Adipocyte (in vitro differentiated cells): ENCODE measurements around the gene PIEZO2.

Source experiments
- DNase-seq: peaks from one replicate; pipeline ENCODE4 v3.0.0-alpha.2; 2015; ENCODE audit warnings: low read depth
- H3K27me3 ChIP-seq: replicated peaks from 2 replicates; pipeline ENCODE4 v1.7.0; 2013; ENCODE audit warnings: mild to moderate bottlenecking, low read length, moderate library complexity; ENCODE audit not compliant: control insufficient read depth, insufficient read depth
- H3K36me3 ChIP-seq: 2 replicates; pipeline ENCODE4 v1.7.0; 2013; ENCODE audit warnings: low read length, mild to moderate bottlenecking, moderate library complexity; ENCODE audit not compliant: control insufficient read depth, insufficient read depth, severe bottlenecking
- H3K4me1 ChIP-seq: 2 replicates; pipeline ENCODE4 v1.7.0; 2013; ENCODE audit warnings: mild to moderate bottlenecking, low read length, moderate library complexity; ENCODE audit not compliant: control insufficient read depth, insufficient read depth
- H3K4me3 ChIP-seq: 2 replicates; pipeline ENCODE4 v1.7.0; 2013; ENCODE audit warnings: mild to moderate bottlenecking, low read length, moderate library complexity
- H3K9ac ChIP-seq: 2 replicates; pipeline ENCODE4 v1.7.0; 2013; ENCODE audit warnings: mild to moderate bottlenecking, low read length, moderate library complexity
- H3K9me3 ChIP-seq: 2 replicates; pipeline ENCODE4 v1.7.0; 2013; ENCODE audit warnings: mild to moderate bottlenecking, low read length, moderate library complexity; ENCODE audit not compliant: control insufficient read depth

Gene PIEZO2

GRCh38 chr18:10689236-10690034 lies 459.9 kb downstream of the PIEZO2 start:
- no peak for DNase-seq
- Histone ChIP-seq H3K36me3 (no peaks in the 10 kb centered on the region), H3K4me3 (no peak overlapping the region), H3K27me3 (no peaks in the 10 kb centered on the region), H3K9ac (no peak overlapping the region), H3K9me3 (no peaks in the 10 kb centered on the region), H3K4me1 (peaks cover 12% of the 10 kb centered on the region)

GRCh38 chr18:10688766-10689165 lies 460.6 kb downstream of the PIEZO2 start:
- Histone ChIP-seq H3K9me3 (no peaks in the 10 kb centered on the region), H3K4me1 (peaks cover 12% of the 10 kb centered on the region), H3K36me3 (no peaks in the 10 kb centered on the region), H3K27me3 (no peaks in the 10 kb centered on the region), H3K9ac (no peak overlapping the region), H3K4me3 (no peak overlapping the region)
- DNase-seq = no peak

- Histone ChIP-seq H3K27me3 (no peaks in the 10 kb centered on the region), H3K9ac (no peak overlapping the region), H3K4me1 (peaks cover 12% of the 10 kb centered on the region), H3K4me3 (no peak overlapping the region), H3K36me3 (no peaks in the 10 kb centered on the region), H3K9me3 (no peaks in the 10 kb centered on the region)
- DNase-seq = no peak
These were observed 462.0 kb downstream of the PIEZO2 start for GRCh38 chr18:10687161-10687925.

- H3K36me3 ChIP-seq = no peaks in the 10 kb centered on the region
- H3K4me3 ChIP-seq = no peak overlapping the region
- DNase-seq = no peak
- peaks cover 12% of the 10 kb centered on the region for H3K4me1 ChIP-seq
- H3K9ac ChIP-seq = no peak overlapping the region
- no peaks in the 10 kb centered on the region for H3K27me3 ChIP-seq
- H3K9me3 ChIP-seq = no peaks in the 10 kb centered on the region
These were observed 463.1 kb downstream of the PIEZO2 start for GRCh38 chr18:10686308-10686707.

- Histone ChIP-seq H3K36me3 (no peaks in the 10 kb centered on the region), H3K4me1 (peaks cover 12% of the 10 kb centered on the region), H3K9me3 (no peaks in the 10 kb centered on the region), H3K4me3 (no peak overlapping the region), H3K27me3 (no peaks in the 10 kb centered on the region), H3K9ac (no peak overlapping the region)
- DNase-seq = no peak
These were observed 463.9 kb downstream of the PIEZO2 start for GRCh38 chr18:10685484-10685883.

- no peaks in the 10 kb centered on the region for H3K4me1 ChIP-seq
- no peak overlapping the region for H3K9ac ChIP-seq
- no peaks in the 10 kb centered on the region for H3K9me3 ChIP-seq
- H3K27me3 ChIP-seq = no peaks in the 10 kb centered on the region
- no peak for DNase-seq
- H3K4me3 ChIP-seq = no peak overlapping the region
- H3K36me3 ChIP-seq = no peaks in the 10 kb centered on the region
These were observed 467.0 kb downstream of the PIEZO2 start for GRCh38 chr18:10682368-10682714.

GRCh38 chr18:10681581-10682367 lies 467.6 kb downstream of the PIEZO2 start:
- H3K4me1 ChIP-seq = no peaks in the 10 kb centered on the region
- no peak overlapping the region for H3K9ac ChIP-seq
- no peaks in the 10 kb centered on the region for H3K36me3 ChIP-seq
- DNase-seq = peak; percentile 2
- no peaks in the 10 kb centered on the region for H3K9me3 ChIP-seq
- no peak overlapping the region for H3K4me3 ChIP-seq
- no peaks in the 10 kb centered on the region for H3K27me3 ChIP-seq

GRCh38 chr18:10680271-10680596 lies 469.1 kb downstream of the PIEZO2 start:
- no peak for DNase-seq
- Histone ChIP-seq H3K36me3 (no peaks in the 10 kb centered on the region), H3K4me1 (no peaks in the 10 kb centered on the region), H3K9ac (no peak overlapping the region), H3K9me3 (no peaks in the 10 kb centered on the region), H3K4me3 (no peak overlapping the region), H3K27me3 (no peaks in the 10 kb centered on the region)

GRCh38 chr18:10679557-10680270 lies 469.7 kb downstream of the PIEZO2 start:
- Histone ChIP-seq H3K4me1 (no peaks in the 10 kb centered on the region), H3K4me3 (no peak overlapping the region), H3K9ac (no peak overlapping the region), H3K9me3 (no peaks in the 10 kb centered on the region), H3K27me3 (no peaks in the 10 kb centered on the region), H3K36me3 (no peaks in the 10 kb centered on the region)
- DNase-seq = no peak

- H3K4me1 ChIP-seq = peaks cover 7% of the 10 kb centered on the region
- peaks cover 13% of the 10 kb centered on the region for H3K27me3 ChIP-seq
- no peak overlapping the region for H3K4me3 ChIP-seq
- DNase-seq = no peak
- H3K9ac ChIP-seq = no peak overlapping the region
- no peaks in the 10 kb centered on the region for H3K36me3 ChIP-seq
- no peaks in the 10 kb centered on the region for H3K9me3 ChIP-seq
These were observed 477.9 kb downstream of the PIEZO2 start for GRCh38 chr18:10671441-10671840.

- peaks cover 7% of the 10 kb centered on the region for H3K4me1 ChIP-seq
- H3K9ac ChIP-seq = no peak overlapping the region
- H3K27me3 ChIP-seq = peaks cover 15% of the 10 kb centered on the region
- H3K36me3 ChIP-seq = no peaks in the 10 kb centered on the region
- H3K9me3 ChIP-seq = no peaks in the 10 kb centered on the region
- no peak overlapping the region for H3K4me3 ChIP-seq
- DNase-seq = no peak
These were observed 478.5 kb downstream of the PIEZO2 start for GRCh38 chr18:10670856-10671255.
